ENCODE measurements around the gene TMEM50B.

TMEM50B gene

GRCh38 chr21:33518899-33519298 lies 39.1 kb upstream of the TMEM50B start:
- Histone ChIP-seq H2AFZ (ENCODE audit: low read length) (no peak overlapping the region), H3K9ac (ENCODE audit: low read length) (no peak overlapping the region), H3F3A (ENCODE audit: insufficient read depth, low read length) (peaks cover 3% of the 10 kb centered on the region; the same call in 1 of the 2 replicates), H3K4me1 (ENCODE audit: low read length) (peaks cover 8% of the 10 kb centered on the region; the same call in 1 of the 2 replicates), H3K36me3 (replicated peaks; ENCODE audit: insufficient read depth, low read length) (peaks cover 20% of the 10 kb centered on the region; the same call in 1 of the 2 replicates), H3K9me2 (replicated peaks; ENCODE audit: insufficient read depth, low read length) (no peaks in the 10 kb centered on the region), H4K20me1 (ENCODE audit: insufficient read depth, low read length) (no peaks in the 10 kb centered on the region), H3K4me2 (ENCODE audit: low read depth, low read length) (no peak overlapping the region), H3K27ac (ENCODE audit: low read length) (no peak overlapping the region), H3K4me3 (ENCODE audit: low read length) (no peak overlapping the region), H3K27me3 (replicated peaks; ENCODE audit: insufficient read depth, low read length) (no peaks in the 10 kb centered on the region), H3K79me2 (ENCODE audit: low read length) (no peaks in the 10 kb centered on the region), H3K9me3 (replicated peaks; ENCODE audit: insufficient read depth, low read length) (no peaks in the 10 kb centered on the region)
- TF ChIP-seq EZH2 (optimal IDR thresholded peaks at IDR 0.05; ENCODE audit: low read depth, low read length) = no peak
- TF ChIP-seq CTCF (IDR thresholded peaks at IDR 0.05; ENCODE audit: low read length) = no peak
- no peak for TF ChIP-seq EZH2phosphoT487 (IDR thresholded peaks at IDR 0.05; ENCODE audit: low read length)
- DNase-seq = no peak

- H3K27ac ChIP-seq (ENCODE audit: low read length) = no peak overlapping the region
- no peaks in the 10 kb centered on the region for H3K27me3 ChIP-seq (replicated peaks; ENCODE audit: insufficient read depth, low read length)
- H3K9me3 ChIP-seq (replicated peaks; ENCODE audit: insufficient read depth, low read length) = no peaks in the 10 kb centered on the region
- peaks cover 8% of the 10 kb centered on the region; the same call in 1 of the 2 replicates for H3K4me1 ChIP-seq (ENCODE audit: low read length)
- no peaks in the 10 kb centered on the region for H3K79me2 ChIP-seq (ENCODE audit: low read length)
- DNase-seq = no peak
- no peak overlapping the region for H2AFZ ChIP-seq (ENCODE audit: low read length)
- no peak for TF ChIP-seq CTCF (IDR thresholded peaks at IDR 0.05; ENCODE audit: low read length)
- TF ChIP-seq EZH2 (optimal IDR thresholded peaks at IDR 0.05; ENCODE audit: low read depth, low read length) = no peak
- TF ChIP-seq EZH2phosphoT487 (IDR thresholded peaks at IDR 0.05; ENCODE audit: low read length) = no peak
- H3K9ac ChIP-seq (ENCODE audit: low read length) = no peak overlapping the region
- H3F3A ChIP-seq (ENCODE audit: insufficient read depth, low read length) = no peaks in the 10 kb centered on the region
- H3K9me2 ChIP-seq (replicated peaks; ENCODE audit: insufficient read depth, low read length) = no peaks in the 10 kb centered on the region
- H3K4me2 ChIP-seq (ENCODE audit: low read depth, low read length) = no peak overlapping the region
- no peaks in the 10 kb centered on the region for H4K20me1 ChIP-seq (ENCODE audit: insufficient read depth, low read length)
- peaks cover 25% of the 10 kb centered on the region; the same call in 1 of the 2 replicates for H3K36me3 ChIP-seq (replicated peaks; ENCODE audit: insufficient read depth, low read length)
- H3K4me3 ChIP-seq (ENCODE audit: low read length) = no peak overlapping the region
Observed at GRCh38 chr21:33514229-33514628, 34.5 kb upstream of the TMEM50B start.

GRCh38 chr21:33512481-33512880 lies 32.7 kb upstream of the TMEM50B start:
- H3K9me2 ChIP-seq (replicated peaks; ENCODE audit: insufficient read depth, low read length) = no peaks in the 10 kb centered on the region
- peaks cover 22% of the 10 kb centered on the region; the same call in 1 of the 2 replicates for H3K36me3 ChIP-seq (replicated peaks; ENCODE audit: insufficient read depth, low read length)
- H3K27ac ChIP-seq (ENCODE audit: low read length) = no peak overlapping the region
- DNase-seq = no peak
- no peaks in the 10 kb centered on the region for H3K9me3 ChIP-seq (replicated peaks; ENCODE audit: insufficient read depth, low read length)
- H3F3A ChIP-seq (ENCODE audit: insufficient read depth, low read length) = no peaks in the 10 kb centered on the region
- TF ChIP-seq EZH2phosphoT487 (IDR thresholded peaks at IDR 0.05; ENCODE audit: low read length) = no peak
- TF ChIP-seq EZH2 (optimal IDR thresholded peaks at IDR 0.05; ENCODE audit: low read depth, low read length) = no peak
- TF ChIP-seq CTCF (IDR thresholded peaks at IDR 0.05; ENCODE audit: low read length) = no peak
- H3K4me2 ChIP-seq (ENCODE audit: low read depth, low read length) = no peak overlapping the region
- H3K79me2 ChIP-seq (ENCODE audit: low read length) = no peaks in the 10 kb centered on the region
- H3K4me1 ChIP-seq (ENCODE audit: low read length) = peaks cover 8% of the 10 kb centered on the region; the same call in 1 of the 2 replicates
- H3K9ac ChIP-seq (ENCODE audit: low read length) = no peak overlapping the region
- no peak overlapping the region for H2AFZ ChIP-seq (ENCODE audit: low read length)
- H3K27me3 ChIP-seq (replicated peaks; ENCODE audit: insufficient read depth, low read length) = no peaks in the 10 kb centered on the region
- no peak overlapping the region for H3K4me3 ChIP-seq (ENCODE audit: low read length)
- no peaks in the 10 kb centered on the region for H4K20me1 ChIP-seq (ENCODE audit: insufficient read depth, low read length)
